ENCODE results near the gene GAGE10.

The GAGE10 gene

GRCh38 chrX:49303346-49303745 lies at the start of gene GAGE10:
TSS of gene GAGE10 (plus strand) at chrX:49303646. CDS start at chrX:49304860, 1,214 bp downstream.
- DNase-seq (ENCODE audit: insufficient read length, low spot score) (no peak), FAIRE-seq (no peak)
- no peak for TF ChIP-seq CTCF (IDR thresholded peaks at IDR 0.05; ENCODE audit: insufficient read depth, missing control alignments)

DNA sequence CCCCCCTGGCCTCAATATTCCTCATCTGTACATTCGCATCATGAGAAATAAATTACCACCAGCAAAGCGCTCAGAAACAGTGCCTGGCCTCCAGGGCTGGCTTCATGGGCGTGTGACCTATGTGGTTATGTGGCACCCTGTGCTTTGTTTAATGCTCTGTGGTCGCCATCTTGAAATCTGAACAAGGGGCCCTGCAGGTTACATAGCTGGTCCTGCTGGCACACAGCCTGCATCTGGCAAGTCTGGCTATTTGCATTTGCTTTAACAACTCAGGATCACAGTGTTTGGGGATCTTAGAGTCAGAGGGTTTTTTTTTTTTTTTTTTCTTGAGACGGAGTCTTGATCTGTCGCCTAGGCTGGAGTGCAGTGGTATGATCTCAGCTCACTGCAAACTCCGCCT lies 48.8 kb upstream of the GAGE10 start:
- no peak for FAIRE-seq
- DNase-seq (ENCODE audit: insufficient read length, low spot score): no peak
- no peak for TF ChIP-seq CTCF (IDR thresholded peaks at IDR 0.05; ENCODE audit: insufficient read depth, missing control alignments)

DNA sequence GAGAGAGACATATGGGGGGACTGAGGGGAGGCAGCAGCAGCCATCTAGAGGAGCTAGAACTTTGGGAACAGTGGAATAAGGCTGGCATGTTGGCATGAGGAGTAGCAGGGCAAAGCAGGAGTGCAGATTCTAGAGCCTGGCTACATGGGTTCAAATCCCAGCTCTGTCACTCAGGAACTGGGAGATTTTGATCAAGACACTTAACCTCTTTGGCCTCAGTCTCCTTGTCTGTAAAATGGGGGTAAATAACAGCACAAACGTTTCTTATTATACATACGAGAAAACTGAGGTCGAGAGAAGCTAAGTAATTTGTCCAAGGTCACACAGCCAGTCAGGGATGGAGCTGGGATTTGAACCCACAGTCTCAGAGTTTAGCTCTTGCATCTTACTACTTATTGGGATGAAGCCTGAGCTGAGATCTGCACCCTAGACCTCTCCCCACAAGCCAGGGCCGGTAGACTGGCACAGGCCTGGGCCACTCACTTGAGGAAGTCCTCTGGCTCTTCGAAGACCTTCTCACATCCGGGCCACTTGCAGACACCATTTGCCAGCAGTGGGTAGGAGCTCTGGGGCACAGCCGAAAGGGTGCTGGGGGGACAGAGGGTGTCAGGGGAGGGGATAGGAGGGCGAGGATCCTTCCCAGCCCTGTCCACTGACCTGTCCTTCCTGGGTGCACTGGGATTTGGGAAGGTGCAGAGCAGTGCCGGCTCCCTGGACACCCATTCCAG lies 47.0 kb upstream of the GAGE10 start:
- no peak for DNase-seq (ENCODE audit: insufficient read length, low spot score)
- TF ChIP-seq CTCF (IDR thresholded peaks at IDR 0.05; ENCODE audit: insufficient read depth, missing control alignments): no peak
- no peak for FAIRE-seq

GRCh38 chrX:49257074-49257790 lies 46.2 kb upstream of the GAGE10 start:
- DNase-seq (ENCODE audit: insufficient read length, low spot score) (no peak), FAIRE-seq (no peak)
- no peak for TF ChIP-seq CTCF (IDR thresholded peaks at IDR 0.05; ENCODE audit: insufficient read depth, missing control alignments)

DNA sequence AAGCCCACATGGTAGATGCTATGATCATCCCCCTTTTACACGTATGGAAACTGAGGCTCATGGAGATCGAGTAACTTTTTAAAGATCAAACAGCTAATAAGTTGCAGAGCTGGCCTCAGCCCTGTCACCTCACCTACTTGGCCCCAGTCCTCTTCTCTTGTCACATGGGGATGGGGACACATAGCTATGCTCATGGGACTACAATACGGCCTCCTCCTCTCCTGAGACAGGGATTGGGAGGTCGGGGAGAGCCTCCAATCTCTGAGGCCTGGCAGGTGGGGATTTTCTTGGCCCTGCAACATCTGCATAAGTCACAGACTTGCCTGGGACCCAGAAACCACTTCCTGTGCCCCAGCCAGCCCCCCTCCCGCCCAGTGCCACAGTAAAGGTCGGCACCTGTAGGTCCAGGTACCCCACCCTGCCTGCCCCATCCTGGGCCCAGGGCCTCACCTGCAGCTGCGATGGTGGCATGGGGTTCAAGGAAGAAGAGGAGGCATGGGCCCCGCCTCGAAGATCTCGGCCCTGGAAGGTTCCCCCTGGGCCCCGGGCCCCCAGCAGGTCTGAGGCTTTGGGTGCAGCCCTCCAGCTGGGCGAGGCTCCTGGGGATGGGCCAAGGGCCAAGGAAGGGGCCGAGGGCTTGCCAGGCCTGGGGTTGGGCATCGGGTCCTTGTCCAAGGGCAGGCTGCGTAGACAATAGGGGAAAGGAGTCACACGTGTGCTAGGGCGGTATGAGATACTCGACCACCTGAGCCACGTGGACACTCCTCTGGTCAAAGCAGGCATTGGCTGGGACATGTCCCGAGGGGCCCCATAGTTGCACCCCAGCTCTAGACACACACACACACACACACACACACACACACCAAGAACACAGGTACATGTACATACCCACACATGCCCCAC lies 45.3 kb upstream of the GAGE10 start:
- FAIRE-seq: no peak

GRCh38 chrX:49258749-49259124 lies 44.7 kb upstream of the GAGE10 start:
- no peak for TF ChIP-seq CTCF (IDR thresholded peaks at IDR 0.05; ENCODE audit: insufficient read depth, missing control alignments)
- DNase-seq (ENCODE audit: insufficient read length, low spot score) (no peak), FAIRE-seq (no peak)

More for the DNA sequence above, 45.3 kb upstream of the GAGE10 start:
- TF ChIP-seq CTCF (IDR thresholded peaks at IDR 0.05; ENCODE audit: insufficient read depth, missing control alignments): no peak
- no peak for DNase-seq (ENCODE audit: insufficient read length, low spot score)

All from D721Med (cell line).